Measurements from ENCODE around the gene FAN1.

FAN1 gene

DNA sequence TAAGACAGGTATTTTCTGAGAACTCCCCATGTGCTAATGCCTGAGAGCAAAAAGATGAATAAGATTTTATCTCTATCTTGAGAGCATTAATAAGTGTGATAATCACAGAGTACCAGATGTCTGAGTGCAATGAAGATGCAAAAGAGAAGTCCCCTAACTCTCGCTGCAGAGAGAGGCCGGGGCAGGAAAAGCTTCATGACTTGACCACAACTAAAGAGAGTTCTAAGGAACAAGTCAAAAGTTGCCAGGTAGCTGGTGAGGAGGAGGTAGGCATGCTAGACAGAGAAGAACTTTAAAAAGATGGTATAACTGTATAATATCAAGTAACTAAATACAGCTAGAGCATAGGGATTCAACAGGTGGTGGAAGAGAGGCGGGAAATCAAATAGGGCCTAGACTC, 58.9 kb downstream of the FAN1 start:
- DNase-seq: peak in 2 of 6 experiments; percentile 13 to 21

DNA sequence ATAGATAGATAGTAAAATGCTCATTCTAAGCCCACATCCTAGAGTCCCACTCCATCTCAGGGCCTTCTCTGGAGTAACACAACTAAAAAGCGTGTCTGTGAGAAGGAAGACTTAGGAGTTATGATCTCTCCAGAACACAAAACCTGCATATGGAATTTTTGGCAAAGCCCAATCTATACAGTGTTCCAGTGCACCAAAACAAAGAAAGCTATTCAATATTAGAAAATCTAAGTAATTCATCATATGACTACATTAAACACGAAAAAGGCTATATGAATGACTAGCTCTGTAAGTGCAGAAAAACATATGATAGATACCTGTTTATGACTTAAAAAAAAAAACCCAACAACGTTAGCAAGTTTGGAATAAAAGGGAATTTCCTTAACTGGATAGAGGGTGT, 60.0 kb downstream of the FAN1 start:
- no peak for DNase-seq

DNA sequence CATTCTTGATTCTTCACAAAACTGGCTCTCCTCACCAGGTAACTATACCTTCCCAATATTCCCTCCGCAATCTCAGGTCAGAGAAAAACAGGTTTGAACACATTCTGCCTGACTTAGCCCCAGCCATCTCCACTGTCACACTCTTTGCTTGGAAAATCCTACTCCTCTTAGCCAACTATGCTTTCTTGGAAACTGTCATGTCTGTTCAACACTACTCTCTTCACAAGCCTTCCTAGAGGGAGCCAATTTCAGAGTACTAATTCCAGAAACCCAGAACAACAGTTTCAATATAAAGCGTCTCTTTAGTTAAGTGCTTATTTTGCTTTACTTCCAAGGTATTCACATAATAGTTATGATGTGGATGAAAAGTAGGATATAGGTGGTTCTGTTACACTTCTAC, 66.0 kb downstream of the FAN1 start:
- DNase-seq: no peak

DNA sequence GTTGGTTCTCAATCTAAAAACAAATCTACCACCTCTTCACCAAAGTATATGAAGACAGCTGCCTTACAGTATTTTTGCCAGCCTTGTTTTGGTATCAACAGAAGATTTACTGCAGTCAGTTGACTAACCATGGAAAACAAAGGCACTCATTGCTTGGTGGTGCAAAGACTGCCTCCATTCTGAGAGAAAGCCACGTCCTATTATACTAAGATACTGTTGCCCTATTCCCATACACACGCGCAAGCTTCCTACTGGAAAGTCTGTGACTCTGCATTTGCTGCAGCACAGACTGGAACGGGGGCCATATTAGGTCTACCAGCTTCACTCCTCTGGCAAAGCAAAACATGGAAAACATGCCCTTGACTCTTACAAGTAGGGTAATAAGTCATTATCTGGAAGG, 69.7 kb downstream of the FAN1 start:
- DNase-seq: no peak

DNA sequence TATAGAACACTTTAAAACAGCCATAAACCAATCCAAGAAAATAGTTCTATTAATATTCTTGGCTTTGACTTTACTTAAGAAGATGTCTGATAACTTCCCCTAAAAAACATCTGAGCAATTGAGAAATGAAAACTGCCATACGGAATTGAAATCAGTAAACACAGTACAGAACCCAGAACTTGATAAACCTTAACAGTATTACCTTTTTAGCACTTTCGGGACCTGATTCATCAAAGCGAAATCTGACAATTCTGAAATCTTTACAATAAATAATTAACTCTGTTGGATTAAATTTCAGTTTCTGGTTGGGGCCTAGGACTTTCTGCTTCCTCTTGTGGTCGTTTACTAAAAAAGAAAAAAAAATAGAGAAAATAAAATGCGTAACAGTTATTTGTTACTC, 70.4 kb downstream of the FAN1 start:
- no peak for DNase-seq

DNA sequence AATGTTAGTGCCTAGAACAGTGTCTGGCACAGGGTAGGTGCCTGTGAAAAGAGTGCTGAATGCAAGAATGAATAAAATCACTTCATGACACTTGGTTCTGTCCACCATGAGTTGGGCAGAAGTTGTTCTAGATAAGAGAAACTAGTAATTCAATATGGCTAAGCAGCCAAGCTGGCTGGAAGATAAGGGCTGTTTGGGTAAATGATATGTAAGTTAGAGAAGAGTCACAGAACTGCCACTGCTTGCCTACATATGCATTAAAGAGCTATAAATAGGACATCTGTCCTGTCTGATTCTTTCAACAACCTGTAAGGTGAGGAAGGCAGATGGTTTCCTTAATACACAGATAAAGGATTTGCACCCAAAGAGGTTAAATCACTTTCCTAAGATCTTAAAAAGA, 74.6 kb downstream of the FAN1 start:
- DNase-seq: no peak

DNA sequence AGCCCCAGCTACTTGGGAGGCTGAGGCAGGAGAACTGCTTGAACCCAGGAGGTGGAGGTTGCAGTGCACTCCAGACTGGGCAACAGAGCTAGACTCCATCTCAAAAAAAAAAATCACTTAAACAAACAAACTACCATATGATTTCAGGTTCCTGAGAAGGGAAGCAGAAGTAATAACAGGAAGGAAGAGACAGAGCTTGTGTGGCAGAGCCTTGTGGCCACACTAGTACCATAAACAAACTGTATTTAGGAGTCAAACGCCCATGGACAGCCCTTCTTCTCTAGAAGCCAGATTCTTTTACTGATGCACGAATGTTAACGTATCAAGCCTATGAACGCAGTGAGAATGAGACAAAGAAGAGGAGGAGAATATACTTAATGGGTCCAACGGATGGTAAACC, 75.7 kb downstream of the FAN1 start:
- no peak for DNase-seq

DNA sequence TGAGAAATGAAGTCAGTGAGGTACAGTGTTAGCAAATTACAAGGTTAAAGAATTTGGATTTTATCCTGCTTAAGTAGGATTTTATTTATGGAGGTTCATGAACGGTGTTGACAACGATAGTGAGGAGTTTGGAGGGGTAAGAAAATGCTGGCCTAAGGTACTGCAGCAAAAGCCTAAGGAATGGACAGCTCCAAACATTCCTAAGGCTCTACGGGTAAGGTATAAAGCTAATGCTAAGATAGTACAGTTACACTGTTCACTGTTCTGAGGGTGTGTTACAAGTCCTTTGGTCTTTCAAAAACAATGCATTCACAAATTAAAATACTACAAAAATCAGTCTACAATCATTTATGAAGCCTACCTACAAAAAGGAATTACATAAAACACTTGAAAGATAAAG, 80.4 kb downstream of the FAN1 start:
- DNase-seq: no peak

DNA sequence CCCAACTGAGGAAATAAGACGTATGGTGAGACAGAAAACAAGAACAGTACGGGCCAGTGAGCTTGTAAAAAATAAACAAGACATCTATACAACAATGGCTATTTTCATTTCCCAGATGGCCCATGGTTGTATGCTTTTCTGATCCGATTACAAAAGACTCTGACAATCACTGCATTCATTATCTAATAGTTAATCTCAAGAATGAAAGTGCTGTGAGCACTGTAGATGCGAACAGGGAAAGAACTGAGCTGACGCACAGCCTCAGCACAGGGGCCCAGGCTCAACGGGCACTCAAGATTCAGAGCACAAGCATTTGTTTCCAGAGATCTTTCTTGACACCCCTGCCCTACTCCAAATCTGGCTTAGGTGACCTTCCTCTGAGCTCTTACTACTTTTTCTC, 80.8 kb downstream of the FAN1 start:
- no peak for DNase-seq

DNA sequence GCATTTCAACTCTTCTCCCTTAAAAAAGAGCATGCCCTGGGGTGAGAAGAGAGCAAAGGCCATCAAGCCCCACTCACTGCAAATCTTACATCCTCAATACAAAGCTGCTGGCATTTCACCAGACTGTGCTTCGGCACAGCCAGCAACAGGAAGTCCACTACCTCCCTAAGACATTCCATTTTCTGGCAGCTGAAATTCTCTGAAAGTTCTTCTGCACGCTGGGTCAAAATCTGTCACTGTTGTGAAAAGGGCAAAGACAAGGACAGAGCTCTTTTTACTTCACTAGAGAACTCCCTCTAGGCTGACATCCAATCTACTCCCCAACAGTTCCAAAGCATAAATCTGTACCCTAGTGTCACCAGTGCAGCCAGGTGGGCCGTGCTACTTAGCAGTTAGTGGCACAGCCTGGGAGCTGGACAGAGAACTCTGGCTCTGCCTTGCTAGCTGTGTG, 81.4 kb downstream of the FAN1 start:
- no peak for DNase-seq

DNA sequence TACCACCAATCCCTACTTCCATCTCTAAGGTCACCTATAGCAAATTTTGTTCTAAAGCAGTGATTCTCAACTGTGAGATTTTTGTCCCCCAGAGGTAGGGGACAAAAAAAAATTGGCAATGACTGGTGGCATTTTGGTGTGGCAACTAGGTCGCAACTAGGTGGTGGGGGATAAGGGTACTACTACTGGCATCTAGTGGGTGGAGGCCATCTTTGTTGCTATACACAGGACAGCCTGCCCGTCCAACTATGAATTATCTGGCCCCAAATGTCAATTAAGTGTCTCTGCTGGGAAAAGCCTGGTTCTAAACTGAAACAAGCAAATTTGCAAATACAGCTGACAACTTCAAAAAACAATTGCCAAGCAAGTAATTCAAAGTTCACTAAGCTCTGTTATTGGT, 86.3 kb downstream of the FAN1 start:
- no peak for DNase-seq

DNA sequence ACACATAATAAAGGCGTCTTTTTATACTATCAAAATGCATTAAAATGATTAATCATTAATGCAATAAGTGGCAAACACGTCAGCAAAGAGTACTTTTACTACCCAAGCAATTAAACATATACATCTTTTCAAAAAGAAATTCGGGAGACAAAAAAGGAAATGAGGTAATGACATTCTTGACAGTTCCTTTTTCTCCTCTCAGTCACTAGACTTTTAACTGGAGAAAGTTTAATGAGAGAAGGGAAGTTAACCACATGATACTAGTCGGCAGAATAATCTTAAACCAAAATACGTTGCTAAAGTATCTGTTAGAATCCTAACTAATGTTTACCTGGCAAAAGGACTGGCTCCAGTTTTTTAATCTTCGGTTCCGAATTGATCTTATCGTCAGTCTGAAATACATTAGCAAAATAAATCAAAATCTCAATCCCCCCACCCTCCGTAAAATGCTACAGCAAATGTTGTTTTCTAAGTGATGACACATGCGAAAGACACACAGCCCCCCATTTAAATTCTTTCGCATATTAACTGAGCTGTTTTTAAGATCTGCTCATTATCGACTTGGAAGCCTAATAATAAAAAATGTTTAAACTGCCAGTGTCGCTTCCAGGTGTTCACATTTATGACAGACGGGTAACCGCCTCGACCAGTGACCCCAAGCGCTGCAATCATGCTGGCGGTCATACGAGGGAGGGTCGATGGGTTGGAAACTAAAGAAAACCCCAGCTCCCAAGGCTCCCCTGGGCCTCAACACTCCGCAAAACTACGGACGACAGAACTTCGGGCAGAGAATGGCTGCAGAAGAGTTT, 86.9 kb downstream of the FAN1 start:
- DNase-seq: no peak

DNA sequence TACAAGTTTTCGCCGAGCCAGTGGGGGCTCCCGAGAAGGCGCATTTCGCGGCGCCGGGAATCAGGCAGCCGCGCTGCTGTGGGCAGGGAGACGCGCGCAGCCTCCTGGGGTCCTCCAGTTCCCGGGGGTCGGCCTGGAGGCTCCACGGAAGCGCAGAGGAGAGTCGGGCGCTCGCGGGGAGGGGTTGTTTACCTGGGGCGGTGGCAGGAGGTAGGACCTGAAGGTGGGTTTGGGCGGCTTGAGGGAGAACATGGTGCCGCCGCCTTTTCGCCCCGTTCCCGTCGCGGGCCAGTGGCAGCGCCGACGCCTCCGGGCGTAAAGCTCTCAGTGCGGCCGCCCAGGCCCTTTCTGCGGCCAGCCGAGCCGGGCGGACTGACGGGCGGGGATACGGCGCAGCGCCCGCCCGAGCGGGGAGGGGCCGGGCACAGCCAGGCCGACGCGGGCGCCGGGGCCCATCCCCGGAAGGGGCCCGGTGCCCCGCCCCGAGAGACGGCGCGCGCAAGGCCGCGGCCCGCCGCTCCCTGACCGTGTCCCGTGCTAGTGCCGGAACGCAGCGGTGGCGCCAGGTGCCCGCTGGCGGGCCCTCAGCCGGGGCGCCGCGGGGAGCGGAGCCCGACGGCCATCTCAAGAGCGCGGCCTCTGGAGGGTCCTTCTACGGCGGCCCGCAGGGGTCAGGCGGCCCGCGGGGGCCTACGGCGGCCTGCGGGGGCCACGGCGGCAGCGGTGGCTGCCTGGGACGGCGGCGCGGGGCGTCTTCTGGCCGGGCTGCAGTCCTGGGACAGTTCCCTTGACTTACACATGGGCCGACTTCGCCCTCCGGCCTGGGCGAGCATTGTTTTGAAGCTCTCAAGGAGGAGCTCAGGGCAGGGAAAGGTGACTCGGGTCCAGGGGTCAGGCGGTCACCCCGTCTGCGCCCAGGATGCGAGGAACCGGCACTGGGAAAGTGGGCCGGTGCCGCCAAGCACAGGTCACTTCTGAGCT, 87.8 kb downstream of the FAN1 start, which contains the start of gene MTMR10:
TSS of gene MTMR10 (minus strand) at position 374 of the 981 bp plus-strand sequence. CDS start at position 252, 122 bp downstream.
- peak; percentile 45 to 92 (median 76) for DNase-seq

DNA sequence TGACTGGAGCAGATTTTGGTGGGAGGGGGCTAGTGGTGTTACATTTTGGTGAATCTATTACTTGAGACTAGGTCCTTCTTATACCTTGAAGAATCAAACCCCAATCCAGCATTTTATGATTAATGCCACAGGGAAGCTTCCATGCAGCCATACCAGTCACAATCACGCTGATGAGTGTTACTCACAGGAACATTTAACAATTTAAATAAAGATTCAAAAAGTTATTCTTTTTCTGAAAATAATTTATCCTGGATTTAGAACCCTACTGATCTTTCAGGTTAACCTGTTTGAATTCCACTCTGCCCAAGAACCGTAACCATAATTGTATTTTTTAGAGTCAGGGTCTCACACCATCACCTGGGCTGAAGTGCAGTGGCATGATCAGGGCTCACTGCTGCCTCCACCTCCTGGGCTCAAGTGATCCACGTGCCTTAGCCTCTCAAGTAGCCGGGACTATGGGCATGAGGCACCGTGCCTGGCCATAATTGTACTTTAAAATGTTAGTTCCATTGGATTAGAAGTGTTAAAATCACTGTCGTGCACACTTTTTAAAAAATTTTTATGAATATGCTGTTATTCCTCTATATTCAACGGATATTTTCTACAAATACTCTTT, 88.6 kb downstream of the FAN1 start:
- no peak for DNase-seq

All from stimulated activated naive CD4-positive, alpha-beta T cell (primary cell).